ENCODE data around the gene RPL29. TPM values are rescaled to one million over a fixed set of nuclear protein-coding genes. Genes with fewer than 3 reads are reported as not detected.
A peak's percentile ranks its signal among the peaks of the same experiment; 100 is the strongest.

The RPL29 gene
- total and polyA plus RNA-seq, 2 donors (not counting 3 experiments of a cell fraction or from before 2014, with no cell fraction given), result 1,236 to 2,177 TPM

- POLR2A ChIA-PET, result no interaction called here
- CTCF ChIA-PET, result interaction anchor here (0.6 to 10.4 kb wide), 22 partner anchors 9 to 381 kb away, joined by 3 to 260 read pairs (median 4); partner anchors contain the start of genes DUSP7 and POC1A
- Histone ChIP-seq H3K79me2 (ENCODE audit: control insufficient read depth, insufficient read depth, low read length) (no peaks in the 10 kb centered on the region), H3K27me3 (ENCODE audit: control insufficient read depth in 2 of 2, insufficient read depth in 2 of 2, low read length in 2 of 2) (no peaks in the 10 kb centered on the region), H3K9me1 (replicated peaks; ENCODE audit: control insufficient read depth, extremely low read depth, insufficient read depth, low read length) (no peaks in the 10 kb centered on the region), H3K4me2 (ENCODE audit: insufficient read depth, low read length) (no peak overlapping the region), H4K20me1 (replicated peaks; ENCODE audit: control insufficient read depth, extremely low read depth, insufficient read depth, low read length) (no peaks in the 10 kb centered on the region), H3K9ac (replicated peaks; ENCODE audit: extremely low read depth, insufficient read depth, low read length) (no peak overlapping the region), H3K4me1 (ENCODE audit: control insufficient read depth, extremely low read depth, insufficient read depth, low read length) (peaks cover 8% of the 10 kb centered on the region), H2AFZ (ENCODE audit: low read depth, low read length) (no peak overlapping the region), H3K4me3 (replicated peaks in 1 of 3; ENCODE audit: insufficient read depth in 1 of 3, low read depth in 1 of 3, low read length in 3 of 3) (no peak overlapping the region), H3K36me3 (ENCODE audit: control insufficient read depth in 2 of 2, extremely low read depth in 1 of 2, insufficient read depth in 2 of 2, low read length in 2 of 2) (no peaks in the 10 kb centered on the region), H3K9me3 (replicated peaks; ENCODE audit: control insufficient read depth, insufficient read depth, low read length) (no peaks in the 10 kb centered on the region), H3K27ac (ENCODE audit: insufficient read depth, low read depth, low read length) (no peak overlapping the region)
- TF ChIP-seq CTCF (IDR thresholded peaks at IDR 0.05; ENCODE audit: extremely low read depth in 1 of 2, insufficient read depth in 1 of 2, low read depth in 1 of 2, low read length in 2 of 2), result peak; percentile 24 to 42
- TF ChIP-seq POLR2A (IDR thresholded peaks at IDR 0.05; ENCODE audit: low read depth, low read length), result no peak
- TF ChIP-seq POLR2AphosphoS5 (IDR thresholded peaks at IDR 0.05; ENCODE audit: insufficient read depth, low read depth, low read length), result no peak
- no peak for TF ChIP-seq MAX (IDR thresholded peaks at IDR 0.05; ENCODE audit: insufficient read depth, insufficient read length)
- intact Hi-C loops (cut with micrococcal nuclease), result loop anchor here (5.0 kb wide), 2 partner anchors 193 to 213 kb away; partner anchors contain the start of gene ALAS1
- no TSS peak for BruUV-seq (replicated peaks)
- FAIRE-seq (peak; percentile 42), DNase-seq (ENCODE audit: low read depth, low spot score) (peak; percentile 20)
- dilution Hi-C loops (cut with MboI; ENCODE audit: extremely low pct_ligation_motif_present, low sequenced_read_pairs), result no loop called here
These were observed 8.6 kb upstream of the RPL29 start for GRCh38 chr3:52004163-52004787.

GRCh38 chr3:52002748-52003147 lies 7.1 kb upstream of the RPL29 start:
- Histone ChIP-seq H4K20me1 (replicated peaks; ENCODE audit: control insufficient read depth, extremely low read depth, insufficient read depth, low read length) (no peaks in the 10 kb centered on the region), H3K9me1 (replicated peaks; ENCODE audit: control insufficient read depth, extremely low read depth, insufficient read depth, low read length) (no peaks in the 10 kb centered on the region), H3K4me1 (ENCODE audit: control insufficient read depth, extremely low read depth, insufficient read depth, low read length) (peaks cover 13% of the 10 kb centered on the region), H3K9me3 (replicated peaks; ENCODE audit: control insufficient read depth, insufficient read depth, low read length) (no peaks in the 10 kb centered on the region), H2AFZ (ENCODE audit: low read depth, low read length) (no peak overlapping the region), H3K27ac (ENCODE audit: insufficient read depth, low read depth, low read length) (no peak overlapping the region), H3K27me3 (ENCODE audit: control insufficient read depth in 2 of 2, insufficient read depth in 2 of 2, low read length in 2 of 2) (no peaks in the 10 kb centered on the region), H3K4me3 (replicated peaks in 1 of 3; ENCODE audit: insufficient read depth in 1 of 3, low read depth in 1 of 3, low read length in 3 of 3) (no peak overlapping the region), H3K36me3 (ENCODE audit: control insufficient read depth in 2 of 2, extremely low read depth in 1 of 2, insufficient read depth in 2 of 2, low read length in 2 of 2) (no peaks in the 10 kb centered on the region), H3K4me2 (ENCODE audit: insufficient read depth, low read length) (no peak overlapping the region), H3K9ac (replicated peaks; ENCODE audit: extremely low read depth, insufficient read depth, low read length) (no peak overlapping the region), H3K79me2 (ENCODE audit: control insufficient read depth, insufficient read depth, low read length) (no peaks in the 10 kb centered on the region)
- intact Hi-C loops (cut with micrococcal nuclease) (loop anchor here (5.0 kb wide), 2 partner anchors 195 to 215 kb away; partner anchors contain the start of gene ALAS1), dilution Hi-C loops (cut with MboI; ENCODE audit: extremely low pct_ligation_motif_present, low sequenced_read_pairs) (no loop called here)
- no peak for FAIRE-seq
- CTCF ChIA-PET, result interaction anchor here (1.2 to 10.4 kb wide), 9 partner anchors 13 to 148 kb away, joined by 4 to 260 read pairs (median 21); partner anchors contain the start of gene DUSP7
- TF ChIP-seq MAX (IDR thresholded peaks at IDR 0.05; ENCODE audit: insufficient read depth, insufficient read length) (no peak), EZH2 (IDR thresholded peaks at IDR 0.05; ENCODE audit: borderline replicate concordance, low read depth, low read length, severe bottlenecking) (no peak), GATA2 (IDR thresholded peaks at IDR 0.05; ENCODE audit: insufficient read depth, insufficient read length, low read depth, low read length) (no peak), FOS (IDR thresholded peaks at IDR 0.05; ENCODE audit: borderline replicate concordance, insufficient read depth, low read length) (no peak), POLR2A (IDR thresholded peaks at IDR 0.05; ENCODE audit: low read depth, low read length) (no peak), MYC (IDR thresholded peaks at IDR 0.05; ENCODE audit: low read depth, low read length) (no peak), JUN (IDR thresholded peaks at IDR 0.05; ENCODE audit: borderline replicate concordance, insufficient read depth, insufficient read length, low read depth) (no peak), POLR2AphosphoS5 (IDR thresholded peaks at IDR 0.05; ENCODE audit: insufficient read depth, low read depth, low read length) (no peak), CTCF (IDR thresholded peaks at IDR 0.05; ENCODE audit: extremely low read depth in 1 of 2, insufficient read depth in 1 of 2, low read depth in 1 of 2, low read length in 2 of 2) (no peak)
- POLR2A ChIA-PET, result no interaction called here
- BruUV-seq (replicated peaks), result no TSS peak
- DNase-seq (ENCODE audit: low read depth, low spot score), result no peak

Data from endothelial cell of umbilical vein (primary cell).